OCI-LY3 (cell line): ENCODE measurements around the gene IQGAP1.

Source experiments
- H2AFZ ChIP-seq: fragments of 200-600, 300-600 bp; shearing (Covaris generic); 2 replicates; pipeline ENCODE4 v1.6.0; 2014; ENCODE audit warnings: antibody characterized with exemption, low read depth, low read length
- H3K27ac ChIP-seq: fragments of 200-600, 300-600 bp; sonication (generic); 2 replicates; pipeline ENCODE4 v1.5.1; 2014; ENCODE audit warnings: mild to moderate bottlenecking, low read length, moderate library complexity, mixed read lengths
- H3K27me3 ChIP-seq: fragments of 200-600, 300-600 bp; sonication (generic); 2 replicates; pipeline ENCODE4 v1.6.1; 2014; ENCODE audit warnings: low read depth, low read length, mixed read lengths
- H3K36me3 ChIP-seq: fragments of 200-600, 300-600 bp; sonication (generic); replicated peaks from 2 replicates; pipeline ENCODE3; 2014; ENCODE audit warnings: low read depth, low read length, mixed read lengths
- H3K4me1 ChIP-seq: fragments of 300-600, 200-600 bp; sonication (generic); 2 replicates; pipeline ENCODE4 v1.6.1; 2014; ENCODE audit warnings: low read length, mixed read lengths
- H3K4me2 ChIP-seq: fragments of 200-600, 300-600 bp; sonication (generic); 2 replicates; pipeline ENCODE4 v1.6.1; 2014; ENCODE audit warnings: low read length, mixed read lengths
- H3K4me3 ChIP-seq: fragments of 300-600, 200-600 bp; sonication (generic); 2 replicates; pipeline ENCODE4 v1.5.1; 2014; ENCODE audit warnings: antibody characterized with exemption, mild to moderate bottlenecking, low read length, moderate library complexity
- H3K79me2 ChIP-seq: fragments of 300-600, 200-600 bp; shearing (Covaris generic); 2 replicates; pipeline ENCODE4 v1.6.1; 2014; ENCODE audit warnings: mild to moderate bottlenecking, low read length, mixed read lengths
- H3K9ac ChIP-seq: fragments of 300-600, 200-600 bp; shearing (Covaris generic); 2 replicates; pipeline ENCODE4 v1.6.0; 2014; ENCODE audit warnings: mild to moderate bottlenecking, low read length, moderate library complexity
- H3K9me3 ChIP-seq: fragments of 200-600, 300-600 bp; shearing (Covaris generic); 2 replicates; pipeline ENCODE4 v1.6.1; 2014; ENCODE audit warnings: low read length, mixed read lengths; ENCODE audit not compliant: insufficient read depth
- H4K20me1 ChIP-seq: fragments of 200-600, 300-600 bp; sonication (generic); 2 replicates; pipeline ENCODE4 v1.6.1; 2016; ENCODE audit warnings: low read length, mixed read lengths; ENCODE audit not compliant: insufficient read depth
- CTCF ChIP-seq: fragments of 200-600, 300-600 bp; sonication (generic); IDR thresholded peaks from 2 replicates; pipeline ENCODE4 v1.5.1; 2014; ENCODE audit warnings: antibody characterized with exemption, low read length, low read depth
- EZH2phosphoT487 ChIP-seq: fragments of 200-600 bp; shearing (Covaris generic); IDR thresholded peaks from 2 replicates; pipeline ENCODE4 v1.6.1; 2018; ENCODE audit warnings: antibody characterized with exemption, mixed run types, low read depth

Gene IQGAP1

GRCh38 chr15:90375071-90375470 is 13.0 kb upstream of the IQGAP1 start:
- no peaks in the 10 kb centered on the region for H3K27me3 ChIP-seq
- H3K4me3 ChIP-seq = no peak overlapping the region
- no peak overlapping the region for H3K4me2 ChIP-seq
- no peak overlapping the region for H3K9ac ChIP-seq
- no peaks in the 10 kb centered on the region for H3K4me1 ChIP-seq
- H3K27ac ChIP-seq = no peak overlapping the region
- H2AFZ ChIP-seq = no peak overlapping the region
- H3K79me2 ChIP-seq = no peaks in the 10 kb centered on the region
- no peaks in the 10 kb centered on the region for H4K20me1 ChIP-seq
- 0 out of 2 replicates have a peak, but pooled peaks cover 4% of the 10 kb centered on the region for H3K9me3 ChIP-seq
- TF ChIP-seq EZH2phosphoT487 (no peak), CTCF (no peak)
- no peaks in the 10 kb centered on the region for H3K36me3 ChIP-seq

GRCh38 chr15:90376789-90377188 is 11.3 kb upstream of the IQGAP1 start:
- H2AFZ ChIP-seq = peak overlapping the region; percentile 68
- H3K9ac ChIP-seq = no peak overlapping the region
- peaks cover 6% of the 10 kb centered on the region for H3K4me1 ChIP-seq
- H3K27me3 ChIP-seq = no peaks in the 10 kb centered on the region
- no peak overlapping the region for H3K4me2 ChIP-seq
- H3K79me2 ChIP-seq = no peaks in the 10 kb centered on the region
- H4K20me1 ChIP-seq = no peaks in the 10 kb centered on the region
- TF ChIP-seq CTCF (no peak), EZH2phosphoT487 (no peak)
- H3K36me3 ChIP-seq = no peaks in the 10 kb centered on the region
- H3K9me3 ChIP-seq = 0 out of 2 replicates have a peak, but pooled peaks cover 4% of the 10 kb centered on the region
- no peak overlapping the region for H3K27ac ChIP-seq
- H3K4me3 ChIP-seq = no peak overlapping the region

- Histone ChIP-seq H3K4me3 (no peak overlapping the region), H3K9ac (no peak overlapping the region), H3K4me1 (peaks cover 6% of the 10 kb centered on the region), H3K4me2 (no peak overlapping the region), H4K20me1 (no peaks in the 10 kb centered on the region), H3K27ac (no peak overlapping the region), H3K9me3 (0 out of 2 replicates have a peak, but pooled peaks cover 4% of the 10 kb centered on the region), H2AFZ (no peak overlapping the region), H3K36me3 (no peaks in the 10 kb centered on the region), H3K27me3 (no peaks in the 10 kb centered on the region), H3K79me2 (no peaks in the 10 kb centered on the region)
- TF ChIP-seq EZH2phosphoT487 (no peak), CTCF (no peak)
Measured at GRCh38 chr15:90379263-90379662, 8.8 kb upstream of the IQGAP1 start.

- H3K9ac ChIP-seq = no peak overlapping the region
- TF ChIP-seq EZH2phosphoT487 = no peak
- TF ChIP-seq CTCF = no peak
- H3K4me3 ChIP-seq = no peak overlapping the region
- H2AFZ ChIP-seq = no peak overlapping the region
- no peak overlapping the region for H3K27ac ChIP-seq
- no peaks in the 10 kb centered on the region for H3K79me2 ChIP-seq
- no peak overlapping the region for H3K4me2 ChIP-seq
- H3K36me3 ChIP-seq = no peaks in the 10 kb centered on the region
- no peaks in the 10 kb centered on the region for H3K27me3 ChIP-seq
- no peaks in the 10 kb centered on the region for H4K20me1 ChIP-seq
- H3K9me3 ChIP-seq = 0 out of 2 replicates have a peak, but pooled peaks cover 4% of the 10 kb centered on the region
- H3K4me1 ChIP-seq = peaks cover 6% of the 10 kb centered on the region
Measured at GRCh38 chr15:90381515-90381914, 6.5 kb upstream of the IQGAP1 start.
